Neutrophil (primary cell): ENCODE data around the gene C11orf97.

Source experiments
- H3K27ac ChIP-seq: fragments of 200-600 bp; sonication (generic); 2 replicates; pipeline ENCODE4 v1.5.1; 2016; ENCODE audit warnings: mild to moderate bottlenecking, moderate library complexity
- H3K27me3 ChIP-seq: fragments of 200-600 bp; sonication (generic); 2 replicates; pipeline ENCODE4 v1.6.0; 2016; ENCODE audit warnings: mild to moderate bottlenecking
- H3K36me3 ChIP-seq: fragments of 200-600 bp; sonication (generic); 2 replicates; pipeline ENCODE4 v1.5.1; 2017
- H3K4me1 ChIP-seq, 2 experiments: fragments of 200-600 bp in 1 of 2; sonication (generic) in 1 of 2; 1 replicate in 1 of 2; 2 replicates in 1 of 2; pipeline versions ENCODE4 v1.5.1 to v1.6.1; 2013 to 2016; ENCODE audit warnings: low read depth in 1 of 2, low read length in 1 of 2, mild to moderate bottlenecking in 1 of 2, moderate library complexity in 1 of 2; ENCODE audit not compliant: control insufficient read depth in 1 of 2, insufficient read depth in 1 of 2
- H3K4me3 ChIP-seq, 2 experiments: fragments of 200-600 bp in 1 of 2; sonication (generic) in 1 of 2; 1 replicate in 1 of 2; 2 replicates in 1 of 2; pipeline ENCODE4 v1.5.1; 2013 to 2016; ENCODE audit warnings: low read depth in 1 of 2, low read length in 1 of 2, mild to moderate bottlenecking in 1 of 2, moderate library complexity in 1 of 2
- H3K9me3 ChIP-seq: fragments of 200-600 bp; sonication (generic); 2 replicates; pipeline ENCODE4 v1.5.1; 2016
- TF ChIP-seq, protein P1 (sequence below): fragments of 200-600 bp; sonication (generic); IDR thresholded peaks from 2 replicates; pipeline ENCODE4 v1.5.1; 2016; ENCODE audit warnings: antibody characterized with exemption

C11orf97 gene

DNA sequence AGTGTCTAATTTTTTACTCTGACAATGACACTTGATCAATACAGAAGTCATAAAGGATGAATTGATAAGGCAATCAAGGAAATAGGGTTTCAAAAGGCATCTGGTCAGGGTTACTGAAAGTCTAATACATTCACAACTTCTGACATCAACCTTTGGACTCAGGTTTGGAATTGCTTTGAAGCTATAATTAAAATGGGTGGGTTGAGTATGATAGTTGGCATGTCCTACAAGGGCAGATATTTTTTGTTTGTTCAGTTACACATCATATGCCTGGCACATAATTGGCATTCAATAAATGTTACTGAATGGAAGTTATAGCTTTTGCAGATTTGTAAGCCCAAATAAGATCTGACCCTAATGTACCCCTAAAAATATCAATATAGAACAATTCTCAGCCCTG, 24.1 kb downstream of the C11orf97 start:
- Histone ChIP-seq H3K36me3 (no peaks in the 10 kb centered on the region), H3K4me3 (no peak overlapping the region), H3K9me3 (no peaks in the 10 kb centered on the region), H3K27me3 (no peaks in the 10 kb centered on the region), H3K27ac (no peak overlapping the region), H3K4me1 (peaks cover 0 to 6% of the 10 kb centered on the region in 2 experiments)
- TF ChIP-seq, protein P1, sequence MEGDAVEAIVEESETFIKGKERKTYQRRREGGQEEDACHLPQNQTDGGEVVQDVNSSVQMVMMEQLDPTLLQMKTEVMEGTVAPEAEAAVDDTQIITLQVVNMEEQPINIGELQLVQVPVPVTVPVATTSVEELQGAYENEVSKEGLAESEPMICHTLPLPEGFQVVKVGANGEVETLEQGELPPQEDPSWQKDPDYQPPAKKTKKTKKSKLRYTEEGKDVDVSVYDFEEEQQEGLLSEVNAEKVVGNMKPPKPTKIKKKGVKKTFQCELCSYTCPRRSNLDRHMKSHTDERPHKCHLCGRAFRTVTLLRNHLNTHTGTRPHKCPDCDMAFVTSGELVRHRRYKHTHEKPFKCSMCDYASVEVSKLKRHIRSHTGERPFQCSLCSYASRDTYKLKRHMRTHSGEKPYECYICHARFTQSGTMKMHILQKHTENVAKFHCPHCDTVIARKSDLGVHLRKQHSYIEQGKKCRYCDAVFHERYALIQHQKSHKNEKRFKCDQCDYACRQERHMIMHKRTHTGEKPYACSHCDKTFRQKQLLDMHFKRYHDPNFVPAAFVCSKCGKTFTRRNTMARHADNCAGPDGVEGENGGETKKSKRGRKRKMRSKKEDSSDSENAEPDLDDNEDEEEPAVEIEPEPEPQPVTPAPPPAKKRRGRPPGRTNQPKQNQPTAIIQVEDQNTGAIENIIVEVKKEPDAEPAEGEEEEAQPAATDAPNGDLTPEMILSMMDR = no peak

- TF ChIP-seq, protein P1 = no peak
- Histone ChIP-seq H3K27me3 (no peaks in the 10 kb centered on the region), H3K4me1 (peaks cover 0 to 6% of the 10 kb centered on the region in 2 experiments), H3K27ac (no peak overlapping the region), H3K9me3 (no peaks in the 10 kb centered on the region), H3K36me3 (no peaks in the 10 kb centered on the region), H3K4me3 (no peak overlapping the region)
These were observed 24.9 kb downstream of the C11orf97 start for GRCh38 chr11:94537031-94537600.

- no peaks in the 10 kb centered on the region for H3K36me3 ChIP-seq
- no peaks in the 10 kb centered on the region for H3K27me3 ChIP-seq
- TF ChIP-seq, protein P1 = no peak
- H3K9me3 ChIP-seq = no peaks in the 10 kb centered on the region
- no peak overlapping the region for H3K4me3 ChIP-seq
- peaks cover 10 to 20% of the 10 kb centered on the region in 2 experiments for H3K4me1 ChIP-seq
- H3K27ac ChIP-seq = no peak overlapping the region
These were observed 27.2 kb downstream of the C11orf97 start for GRCh38 chr11:94539420-94539819.

- Histone ChIP-seq H3K9me3 (no peaks in the 10 kb centered on the region), H3K4me1 (peaks cover 46 to 51% of the 10 kb centered on the region in 2 experiments), H3K4me3 (peak within 1 kb of the TSS; percentile 79 to 82), H3K27me3 (no peaks in the 10 kb centered on the region), H3K27ac (peak within 1 kb of the TSS; percentile 92), H3K36me3 (no peaks in the 10 kb centered on the region)
- TF ChIP-seq, protein P1 = no peak
These were observed 31.7 kb downstream of the C11orf97 start, which contains the start of gene FUT4 for GRCh38 chr11:94543695-94544645. TSS of gene FUT4 (plus strand) at chr11:94543921. CDS start at chr11:94544134, 213 bp downstream.

- no peaks in the 10 kb centered on the region for H3K36me3 ChIP-seq
- no peaks in the 10 kb centered on the region for H3K9me3 ChIP-seq
- H3K27ac ChIP-seq = peak overlapping the region; percentile 92
- peak overlapping the region; percentile 79 to 82 for H3K4me3 ChIP-seq
- H3K4me1 ChIP-seq = peaks cover 54 to 59% of the 10 kb centered on the region in 2 experiments
- H3K27me3 ChIP-seq = no peaks in the 10 kb centered on the region
- TF ChIP-seq, protein P1 = no peak
These were observed 32.5 kb downstream of the C11orf97 start for GRCh38 chr11:94544646-94545263.
